Activated naive CD4-positive, alpha-beta T cell treated with anti-CD3 and anti-CD28 coated beads, Interleukin-2, amount 10 ng/mL, durations not matched to agents 7 days and 5 days (primary cell): ENCODE results near the gene MAPK10.
"Not testable (repeated sequence)": the region's sequence is repeated elsewhere in the genome, so short reads cannot be mapped to it uniquely, and the experiment has no call there.

Experiments
- CTCF ChIA-PET: fragments of 350-600 bp; sonication (Branson Sonifier 250); formaldehyde crosslinking; loops from one replicate; lab custom pipeline; 2021; ENCODE audit warnings: antibody characterized with exemption; lab: Charles Lee
- DNase-seq: peaks from one replicate; pipeline ENCODE4 v3.0.0-alpha.2; 2020
- H3K27ac Mint-ChIP-seq: one replicate; pipeline ENCODE4 v1.8.0; 2021; ENCODE audit warnings: mild to moderate bottlenecking, moderate library complexity, mixed read lengths
- H3K27me3 Mint-ChIP-seq: one replicate; pipeline ENCODE4 v1.8.0; 2021; ENCODE audit warnings: mild to moderate bottlenecking, mixed read lengths
- H3K36me3 Mint-ChIP-seq: one replicate; pipeline ENCODE4 v1.8.0; 2021; ENCODE audit warnings: mixed read lengths
- H3K4me1 Mint-ChIP-seq: one replicate; pipeline ENCODE4 v1.8.0; 2021; ENCODE audit warnings: mixed read lengths
- H3K4me3 Mint-ChIP-seq: one replicate; pipeline ENCODE4 v1.8.0; 2021; ENCODE audit warnings: mild to moderate bottlenecking, moderate library complexity, mixed read lengths
- H3K9me3 Mint-ChIP-seq: one replicate; pipeline ENCODE4 v1.8.0; 2021; ENCODE audit warnings: mixed read lengths

MAPK10 gene

DNA sequence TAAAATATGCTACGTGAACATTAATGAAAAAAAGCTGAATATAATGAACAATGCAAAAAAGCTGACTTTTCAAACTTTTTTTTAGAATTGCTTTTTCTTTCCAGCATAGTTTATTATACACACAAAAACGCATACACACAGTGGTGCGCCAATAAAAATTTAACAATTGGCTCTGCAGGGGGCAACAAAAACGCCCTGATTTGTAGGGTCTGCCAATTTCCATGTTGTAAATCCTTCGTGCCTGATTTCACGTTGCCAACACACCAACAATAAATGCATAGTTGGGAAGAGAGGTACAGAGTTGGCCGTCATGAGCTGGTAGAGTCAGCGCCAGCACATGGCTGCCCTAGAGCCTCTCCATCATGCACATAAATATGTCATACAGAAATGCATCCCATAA lies 333.1 kb downstream of the MAPK10 start:
- Mint-ChIP-seq H3K4me3 (no peak overlapping the region), H3K36me3 (no peaks in the 10 kb centered on the region), H3K4me1 (no peaks in the 10 kb centered on the region), H3K9me3 (no peaks in the 10 kb centered on the region), H3K27ac (no peak overlapping the region), H3K27me3 (no peaks in the 10 kb centered on the region)
- no peak for DNase-seq
- CTCF ChIA-PET = no interaction called here

DNA sequence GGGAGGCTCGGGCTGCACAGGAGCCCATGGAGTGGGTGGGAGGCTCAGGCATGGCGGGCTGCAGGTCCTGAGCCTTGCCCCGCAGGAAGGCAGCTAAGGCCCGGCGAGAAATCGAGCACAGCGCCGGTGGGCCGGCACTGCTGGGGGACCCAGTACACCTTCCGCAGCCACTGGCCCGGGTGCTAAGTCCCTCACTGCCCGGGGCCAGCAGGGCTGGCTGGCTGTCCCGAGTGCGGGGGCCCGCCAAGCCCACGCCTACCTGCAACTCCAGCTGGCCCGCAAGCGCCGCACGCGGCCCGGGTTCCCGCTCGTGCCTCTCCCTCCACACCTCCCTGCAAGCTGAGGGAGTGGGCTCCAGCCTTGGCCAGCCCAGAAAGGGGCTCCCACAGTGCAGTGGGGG lies 338.2 kb downstream of the MAPK10 start:
- H3K4me1 Mint-ChIP-seq, H3K27ac Mint-ChIP-seq, H3K27me3 Mint-ChIP-seq, H3K4me3 Mint-ChIP-seq, H3K9me3 Mint-ChIP-seq, DNase-seq, CTCF ChIA-PET, H3K36me3 Mint-ChIP-seq: not testable (repeated sequence)

DNA sequence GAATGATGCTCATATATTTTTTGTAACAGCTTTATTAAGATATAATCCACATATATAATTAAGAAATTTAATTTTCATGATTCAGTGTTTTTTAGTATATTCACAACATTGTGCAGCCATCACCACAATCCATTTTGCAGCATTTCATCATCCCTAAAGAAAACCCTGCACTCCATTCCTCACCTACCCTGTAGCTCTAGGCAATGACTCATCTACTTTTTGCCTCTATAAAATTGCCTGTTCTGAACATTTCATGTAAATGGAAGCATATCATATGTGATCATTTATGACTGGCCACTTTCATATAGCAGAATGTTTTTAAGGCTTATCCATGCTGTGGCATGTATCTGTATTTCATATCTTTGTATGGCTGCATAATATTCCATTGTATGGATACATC lies 339.9 kb downstream of the MAPK10 start:
- Mint-ChIP-seq H3K9me3 (no peaks in the 10 kb centered on the region), H3K36me3 (no peaks in the 10 kb centered on the region), H3K27me3 (no peaks in the 10 kb centered on the region), H3K4me3 (no peak overlapping the region), H3K27ac (no peak overlapping the region), H3K4me1 (no peaks in the 10 kb centered on the region)
- CTCF ChIA-PET = no interaction called here
- DNase-seq = no peak

DNA sequence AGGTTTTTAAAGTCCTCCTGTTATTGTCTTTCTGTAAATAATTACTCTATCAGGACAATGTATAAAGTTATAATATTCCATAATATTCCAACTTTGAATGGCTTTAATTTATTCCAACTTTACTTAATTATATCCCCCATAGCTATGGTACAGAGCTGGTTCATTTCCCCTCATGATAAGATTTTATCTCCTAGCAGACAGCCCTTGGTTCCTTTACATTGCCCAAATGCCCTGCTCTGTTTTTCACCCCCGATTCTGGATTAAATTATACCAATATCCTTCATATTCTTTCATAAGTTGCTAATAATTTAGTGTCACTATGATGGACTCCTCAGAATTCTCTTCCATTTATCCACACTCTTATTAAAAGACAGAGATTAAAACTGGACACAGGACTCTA lies 340.5 kb downstream of the MAPK10 start:
- Mint-ChIP-seq H3K4me3 (no peak overlapping the region), H3K27me3 (no peaks in the 10 kb centered on the region), H3K9me3 (no peaks in the 10 kb centered on the region), H3K27ac (no peak overlapping the region), H3K36me3 (no peaks in the 10 kb centered on the region), H3K4me1 (no peaks in the 10 kb centered on the region)
- no peak for DNase-seq
- CTCF ChIA-PET = no interaction called here

DNA sequence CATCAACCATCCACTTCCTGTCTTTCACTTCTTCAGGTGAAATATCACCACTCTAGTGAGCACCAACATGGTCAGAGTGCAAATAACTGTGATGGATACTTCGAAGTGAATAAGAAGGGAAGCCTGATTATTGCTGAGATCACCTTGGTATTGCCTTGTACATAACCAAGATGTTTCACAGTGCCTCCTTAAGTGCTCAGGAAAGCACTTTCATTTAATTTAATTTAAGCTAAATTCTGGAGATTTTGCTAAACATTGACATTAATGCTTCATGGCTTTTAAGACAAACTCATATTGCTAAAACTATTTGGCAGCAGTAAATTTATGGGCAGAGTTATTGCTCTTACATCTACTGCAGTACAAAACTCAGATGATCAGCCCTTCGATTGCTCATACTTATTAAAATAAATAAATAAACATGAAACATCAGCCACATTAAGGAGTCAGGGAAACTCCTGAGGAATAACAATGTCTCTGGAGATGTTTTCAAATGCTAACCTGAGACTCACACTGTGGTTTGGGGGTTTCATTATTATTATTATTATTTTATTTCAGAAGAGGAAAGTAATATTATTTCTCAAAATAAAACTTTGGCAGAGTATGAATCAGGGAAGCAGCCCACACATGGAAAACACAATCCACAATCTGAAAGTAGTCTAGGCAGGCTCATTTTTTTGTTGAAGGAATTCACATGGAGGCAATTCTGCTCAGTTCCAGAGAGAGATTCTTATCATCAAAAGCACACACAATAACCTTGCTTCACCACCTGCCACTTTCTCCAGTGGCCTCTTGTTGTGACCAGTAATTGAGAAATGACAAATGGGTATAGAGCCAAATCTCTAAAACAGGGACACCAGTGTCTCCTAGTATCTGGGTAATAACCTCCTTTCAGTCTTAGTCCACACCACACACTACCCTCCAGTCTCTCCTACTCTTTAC lies 344.2 kb downstream of the MAPK10 start:
- Mint-ChIP-seq H3K27me3 (no peaks in the 10 kb centered on the region), H3K27ac (no peak overlapping the region), H3K36me3 (no peaks in the 10 kb centered on the region), H3K4me3 (no peak overlapping the region), H3K4me1 (no peaks in the 10 kb centered on the region), H3K9me3 (no peaks in the 10 kb centered on the region)
- DNase-seq = no peak
- CTCF ChIA-PET = no interaction called here

- Mint-ChIP-seq H3K9me3 (no peaks in the 10 kb centered on the region), H3K4me3 (no peak overlapping the region), H3K27ac (no peak overlapping the region), H3K27me3 (no peaks in the 10 kb centered on the region), H3K36me3 (no peaks in the 10 kb centered on the region), H3K4me1 (no peaks in the 10 kb centered on the region)
- CTCF ChIA-PET = no interaction called here
- DNase-seq = no peak
Observed at GRCh38 chr4:86014599-86014998, 345.3 kb downstream of the MAPK10 start.

GRCh38 chr4:86013621-86014020 lies 346.2 kb downstream of the MAPK10 start:
- Mint-ChIP-seq H3K27me3 (no peaks in the 10 kb centered on the region), H3K9me3 (no peaks in the 10 kb centered on the region), H3K4me1 (no peaks in the 10 kb centered on the region), H3K4me3 (no peak overlapping the region), H3K27ac (no peak overlapping the region), H3K36me3 (no peaks in the 10 kb centered on the region)
- no peak for DNase-seq
- CTCF ChIA-PET = no interaction called here

DNA sequence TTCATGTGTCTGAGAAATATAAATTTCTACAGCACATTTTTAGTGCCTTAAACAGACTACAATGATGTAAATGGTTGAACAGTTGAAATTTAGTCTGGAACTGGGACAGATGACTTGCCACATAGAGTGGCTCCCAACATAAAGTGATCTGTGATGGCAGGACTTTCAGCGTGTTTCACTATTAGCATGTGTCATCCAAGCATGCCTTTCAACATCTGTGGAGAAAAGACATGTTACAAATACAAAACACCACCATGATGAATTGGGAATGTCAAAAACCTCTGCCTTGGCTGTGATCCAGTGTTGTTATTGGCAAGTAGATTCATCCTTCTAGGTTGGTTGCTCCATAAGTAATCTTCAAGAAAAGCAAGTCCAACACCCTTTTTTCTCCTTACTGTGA lies 348.7 kb downstream of the MAPK10 start:
- no peaks in the 10 kb centered on the region for H3K9me3 Mint-ChIP-seq
- CTCF ChIA-PET = no interaction called here
- no peaks in the 10 kb centered on the region for H3K4me1 Mint-ChIP-seq
- no peaks in the 10 kb centered on the region for H3K27me3 Mint-ChIP-seq
- H3K27ac Mint-ChIP-seq = no peak overlapping the region
- no peak for DNase-seq
- no peak overlapping the region for H3K4me3 Mint-ChIP-seq
- H3K36me3 Mint-ChIP-seq = no peaks in the 10 kb centered on the region

- H3K27me3 Mint-ChIP-seq = no peaks in the 10 kb centered on the region
- H3K36me3 Mint-ChIP-seq = no peaks in the 10 kb centered on the region
- no peak overlapping the region for H3K27ac Mint-ChIP-seq
- no peak overlapping the region for H3K4me3 Mint-ChIP-seq
- DNase-seq = no peak
- H3K4me1 Mint-ChIP-seq = no peaks in the 10 kb centered on the region
- CTCF ChIA-PET = no interaction called here
- no peaks in the 10 kb centered on the region for H3K9me3 Mint-ChIP-seq
Observed at GRCh38 chr4:86007042-86007441, 352.8 kb downstream of the MAPK10 start.

DNA sequence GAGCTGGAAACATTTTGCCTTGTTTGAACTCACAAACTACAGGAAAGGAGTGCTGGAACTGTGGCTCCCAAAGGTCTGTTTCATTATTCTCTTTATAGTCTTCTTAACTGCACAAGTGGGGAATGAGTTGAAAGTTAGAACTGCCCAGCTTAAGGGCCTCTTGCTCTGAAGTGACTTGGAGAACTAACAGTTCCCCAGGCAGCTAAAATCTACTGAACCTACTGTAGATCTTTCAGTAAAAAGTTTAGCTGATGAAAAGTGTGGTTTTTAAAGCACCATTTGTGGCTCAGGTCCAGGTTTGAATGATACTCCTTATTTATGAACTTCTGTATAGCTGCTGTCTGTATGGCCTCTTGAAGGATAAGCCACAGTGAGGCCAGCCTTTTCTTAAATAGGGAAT lies 353.8 kb downstream of the MAPK10 start:
- CTCF ChIA-PET = no interaction called here
- no peaks in the 10 kb centered on the region for H3K27me3 Mint-ChIP-seq
- no peak for DNase-seq
- H3K4me1 Mint-ChIP-seq = no peaks in the 10 kb centered on the region
- no peak overlapping the region for H3K27ac Mint-ChIP-seq
- H3K36me3 Mint-ChIP-seq = no peaks in the 10 kb centered on the region
- H3K4me3 Mint-ChIP-seq = no peak overlapping the region
- no peaks in the 10 kb centered on the region for H3K9me3 Mint-ChIP-seq

GRCh38 chr4:86004030-86004429 lies 355.8 kb downstream of the MAPK10 start:
- H3K4me3 Mint-ChIP-seq = no peak overlapping the region
- no peaks in the 10 kb centered on the region for H3K9me3 Mint-ChIP-seq
- no peaks in the 10 kb centered on the region for H3K4me1 Mint-ChIP-seq
- CTCF ChIA-PET = no interaction called here
- H3K27ac Mint-ChIP-seq = no peak overlapping the region
- H3K27me3 Mint-ChIP-seq = no peaks in the 10 kb centered on the region
- H3K36me3 Mint-ChIP-seq = no peaks in the 10 kb centered on the region
- no peak for DNase-seq

DNA sequence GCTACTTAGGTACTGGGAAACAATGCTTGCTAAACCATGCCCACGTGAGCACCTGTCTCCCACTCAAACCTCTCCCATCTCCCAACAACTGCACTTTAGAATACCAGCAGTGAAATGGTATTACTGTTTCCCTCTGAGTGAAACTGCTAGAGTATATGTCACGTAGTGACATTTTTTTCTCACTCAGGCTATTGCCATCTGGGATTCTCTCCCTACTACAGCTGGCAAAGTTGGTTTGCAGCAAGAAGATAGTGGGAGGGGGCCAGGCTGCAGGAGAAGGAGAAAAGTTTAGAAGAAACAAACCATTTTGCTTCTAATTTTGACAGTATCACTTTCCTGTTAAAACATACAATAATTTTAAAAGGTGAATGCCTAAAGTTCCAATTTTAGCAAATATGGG lies 358.3 kb downstream of the MAPK10 start:
- DNase-seq = no peak
- Mint-ChIP-seq H3K4me1 (no peaks in the 10 kb centered on the region), H3K27ac (no peak overlapping the region), H3K4me3 (no peak overlapping the region), H3K27me3 (no peaks in the 10 kb centered on the region), H3K9me3 (no peaks in the 10 kb centered on the region), H3K36me3 (no peaks in the 10 kb centered on the region)
- CTCF ChIA-PET = no interaction called here

- no peak for DNase-seq
- H3K27ac Mint-ChIP-seq = no peak overlapping the region
- no peaks in the 10 kb centered on the region for H3K4me1 Mint-ChIP-seq
- CTCF ChIA-PET = no interaction called here
- no peaks in the 10 kb centered on the region for H3K27me3 Mint-ChIP-seq
- no peaks in the 10 kb centered on the region for H3K36me3 Mint-ChIP-seq
- H3K4me3 Mint-ChIP-seq = no peak overlapping the region
- H3K9me3 Mint-ChIP-seq = no peaks in the 10 kb centered on the region
Observed at GRCh38 chr4:85995361-85995760, 364.5 kb downstream of the MAPK10 start.

- H3K4me3 Mint-ChIP-seq = no peak overlapping the region
- H3K27me3 Mint-ChIP-seq = no peaks in the 10 kb centered on the region
- H3K36me3 Mint-ChIP-seq = no peaks in the 10 kb centered on the region
- H3K4me1 Mint-ChIP-seq = no peaks in the 10 kb centered on the region
- no peak for DNase-seq
- CTCF ChIA-PET = no interaction called here
- H3K9me3 Mint-ChIP-seq = no peaks in the 10 kb centered on the region
- H3K27ac Mint-ChIP-seq = no peak overlapping the region
Observed at GRCh38 chr4:85994576-85994975, 365.3 kb downstream of the MAPK10 start.

- Mint-ChIP-seq H3K36me3 (no peaks in the 10 kb centered on the region), H3K27ac (no peak overlapping the region)
- CTCF ChIA-PET = no interaction called here
Observed at GRCh38 chr4:85993641-85994040, 366.2 kb downstream of the MAPK10 start.

More at GRCh38 chr4:85993641-85994040, 366.2 kb downstream of the MAPK10 start:
- Mint-ChIP-seq H3K9me3 (no peaks in the 10 kb centered on the region), H3K27me3 (no peaks in the 10 kb centered on the region), H3K4me3 (no peak overlapping the region), H3K4me1 (no peaks in the 10 kb centered on the region)
- no peak for DNase-seq
